Stomach smooth muscle (tissue), 2 donors: Measurements from ENCODE around the gene CSNK1G3.

Source experiments
- H3K27ac ChIP-seq: one replicate; pipeline ENCODE4 v1.7.0; 2013; ENCODE audit warnings: mild to moderate bottlenecking, low read length, inconsistent platforms
- H3K27me3 ChIP-seq, 2 donors: one replicate each; pipeline ENCODE4 v1.7.0; 2013; ENCODE audit warnings: low read length in 2 of 2; ENCODE audit not compliant: insufficient read depth in 2 of 2, control insufficient read depth in 1 of 2
- H3K36me3 ChIP-seq, 2 donors: one replicate each; pipeline ENCODE4 v1.7.0; 2013; ENCODE audit warnings: low read length in 2 of 2; ENCODE audit not compliant: control insufficient read depth in 2 of 2, insufficient read depth in 2 of 2
- H3K4me1 ChIP-seq: one replicate; pipeline ENCODE4 v1.7.0; 2013; ENCODE audit warnings: low read length; ENCODE audit not compliant: control insufficient read depth, insufficient read depth
- H3K4me3 ChIP-seq, 2 donors: one replicate each; pipeline ENCODE4 v1.7.0; 2013; ENCODE audit warnings: low read length in 2 of 2
- H3K9ac ChIP-seq, 2 donors: one replicate each; pipeline ENCODE4 v1.7.0; 2013; ENCODE audit warnings: low read length in 2 of 2, mild to moderate bottlenecking in 1 of 2
- H3K9me3 ChIP-seq, 2 donors: one replicate each; pipeline ENCODE4 v1.7.0; 2013; ENCODE audit warnings: low read length in 2 of 2; ENCODE audit not compliant: control insufficient read depth in 2 of 2
- donor health status: healthy.
- donor health status: Pancreatic carcinoma.

CSNK1G3 gene

GRCh38 chr5:123537256-123537655, 25.3 kb downstream of the CSNK1G3 start:
- H3K9ac ChIP-seq, result no peak overlapping the region
- no peak overlapping the region for H3K4me3 ChIP-seq
- no peaks in the 10 kb centered on the region for H3K36me3 ChIP-seq
- H3K27ac ChIP-seq, result no peak overlapping the region
- no peaks in the 10 kb centered on the region for H3K4me1 ChIP-seq
- H3K9me3 ChIP-seq, result no peaks in the 10 kb centered on the region
- H3K27me3 ChIP-seq, result no peaks in the 10 kb centered on the region

- Histone ChIP-seq H3K27me3 (no peaks in the 10 kb centered on the region), H3K36me3 (no peaks in the 10 kb centered on the region), H3K4me3 (no peak overlapping the region), H3K9me3 (no peaks in the 10 kb centered on the region), H3K27ac (no peak overlapping the region), H3K4me1 (no peaks in the 10 kb centered on the region), H3K9ac (no peak overlapping the region)
Measured at GRCh38 chr5:123537845-123538244, 25.9 kb downstream of the CSNK1G3 start.

GRCh38 chr5:123538670-123539459, 26.9 kb downstream of the CSNK1G3 start:
- H3K36me3 ChIP-seq, result no peaks in the 10 kb centered on the region
- no peaks in the 10 kb centered on the region for H3K9me3 ChIP-seq
- H3K27me3 ChIP-seq, result no peaks in the 10 kb centered on the region
- H3K9ac ChIP-seq, result no peak overlapping the region
- no peaks in the 10 kb centered on the region for H3K4me1 ChIP-seq
- H3K27ac ChIP-seq, result no peak overlapping the region
- no peak overlapping the region for H3K4me3 ChIP-seq

GRCh38 chr5:123540534-123540933, 28.6 kb downstream of the CSNK1G3 start:
- Histone ChIP-seq H3K4me3 (no peak overlapping the region), H3K27me3 (no peaks in the 10 kb centered on the region), H3K9me3 (no peaks in the 10 kb centered on the region), H3K9ac (no peak overlapping the region), H3K36me3 (no peaks in the 10 kb centered on the region), H3K27ac (no peak overlapping the region), H3K4me1 (no peaks in the 10 kb centered on the region)

GRCh38 chr5:123543438-123543837, 31.5 kb downstream of the CSNK1G3 start:
- H3K4me1 ChIP-seq, result no peaks in the 10 kb centered on the region
- H3K36me3 ChIP-seq, result peaks cover 0 to 2% of the 10 kb centered on the region in 2 donors
- H3K9ac ChIP-seq, result no peak overlapping the region
- no peak overlapping the region for H3K4me3 ChIP-seq
- H3K9me3 ChIP-seq, result no peaks in the 10 kb centered on the region
- H3K27ac ChIP-seq, result no peak overlapping the region
- H3K27me3 ChIP-seq, result no peaks in the 10 kb centered on the region

GRCh38 chr5:123545506-123545905, 33.5 kb downstream of the CSNK1G3 start:
- Histone ChIP-seq H3K9me3 (no peaks in the 10 kb centered on the region), H3K36me3 (peaks cover 0 to 2% of the 10 kb centered on the region in 2 donors), H3K9ac (no peak overlapping the region), H3K4me3 (no peak overlapping the region), H3K27me3 (no peaks in the 10 kb centered on the region), H3K4me1 (no peaks in the 10 kb centered on the region), H3K27ac (no peak overlapping the region)

- Histone ChIP-seq H3K27me3 (no peaks in the 10 kb centered on the region), H3K9ac (no peak overlapping the region), H3K9me3 (no peaks in the 10 kb centered on the region), H3K36me3 (peaks cover 0 to 2% of the 10 kb centered on the region in 2 donors), H3K27ac (no peak overlapping the region), H3K4me3 (no peak overlapping the region), H3K4me1 (no peaks in the 10 kb centered on the region)
Measured at GRCh38 chr5:123546657-123547056, 34.7 kb downstream of the CSNK1G3 start.

- no peak overlapping the region for H3K9ac ChIP-seq
- H3K27ac ChIP-seq, result no peak overlapping the region
- no peaks in the 10 kb centered on the region for H3K4me1 ChIP-seq
- H3K36me3 ChIP-seq, result peaks cover 0 to 2% of the 10 kb centered on the region in 2 donors
- no peaks in the 10 kb centered on the region for H3K9me3 ChIP-seq
- H3K4me3 ChIP-seq, result no peak overlapping the region
- no peaks in the 10 kb centered on the region for H3K27me3 ChIP-seq
Measured at GRCh38 chr5:123549256-123549904, 37.4 kb downstream of the CSNK1G3 start.

GRCh38 chr5:123554601-123555000, 42.6 kb downstream of the CSNK1G3 start:
- Histone ChIP-seq H3K36me3 (peaks cover 0 to 2% of the 10 kb centered on the region in 2 donors), H3K9me3 (no peaks in the 10 kb centered on the region), H3K4me1 (no peaks in the 10 kb centered on the region), H3K9ac (no peak overlapping the region), H3K27ac (no peak overlapping the region), H3K4me3 (no peak overlapping the region), H3K27me3 (no peaks in the 10 kb centered on the region)

GRCh38 chr5:123557907-123558306, 45.9 kb downstream of the CSNK1G3 start:
- no peaks in the 10 kb centered on the region for H3K4me1 ChIP-seq
- no peaks in the 10 kb centered on the region for H3K9me3 ChIP-seq
- H3K9ac ChIP-seq, result no peak overlapping the region
- no peaks in the 10 kb centered on the region for H3K27me3 ChIP-seq
- H3K27ac ChIP-seq, result no peak overlapping the region
- H3K36me3 ChIP-seq, result peaks cover 0 to 2% of the 10 kb centered on the region in 2 donors
- no peak overlapping the region for H3K4me3 ChIP-seq
